Lower lobe of right lung (tissue), 2 donors: ENCODE measurements around the gene SOX15. TPM values are rescaled to one million over a fixed set of nuclear protein-coding genes. Genes with fewer than 3 reads are reported as not detected.

Experiments used
- ATAC-seq, 2 donors: fragments of 200-7000 bp; cut with Tn5 transposase; one replicate each; pipeline ENCODE4 v1.9.1; 2020 to 2022; ENCODE audit warnings: mild to moderate bottlenecking in 2 of 2, moderate library complexity in 2 of 2
- DNase-seq: peaks from one replicate; pipeline ENCODE4 v3.0.0-alpha.2; 2020
- H3K27ac ChIP-seq: fragments of 200-600 bp; one replicate; pipeline ENCODE4 v1.8.0; 2022
- H3K27me3 ChIP-seq: fragments of 200-600 bp; one replicate; pipeline ENCODE4 v1.8.0; 2022; ENCODE audit warnings: low read depth
- H3K36me3 ChIP-seq: fragments of 200-600 bp; one replicate; pipeline ENCODE4 v1.8.0; 2022; ENCODE audit warnings: mild to moderate bottlenecking
- H3K4me1 ChIP-seq: fragments of 200-600 bp; one replicate; pipeline ENCODE4 v1.8.0; 2022
- H3K4me3 ChIP-seq: fragments of 200-600 bp; one replicate; pipeline ENCODE4 v1.8.0; 2022; ENCODE audit warnings: mild to moderate bottlenecking
- H3K9me3 ChIP-seq: fragments of 200-600 bp; one replicate; pipeline ENCODE4 v1.8.0; 2022
- intact Hi-C: fragments of 100-400 bp; cut with DNase I; formaldehyde crosslinking; loops from one replicate; pipeline ENCODE4 v1.11.0; 2022
- total RNA-seq: library from RNA; stranded (reverse); fragmentation: NEBNext Ultra II Directional; extraction: Animal tissue kit (Norgen Biotek cat#: 25700); gene quantifications from one replicate; pipeline ENCODE4 v1.2.1, GENCODE V29; 2021
- TF ChIP-seq, protein P1 (sequence below): fragments of 200-600 bp; IDR thresholded peaks from one replicate; pipeline ENCODE4 v1.8.0; 2022; ENCODE audit warnings: antibody characterized with exemption, mild to moderate bottlenecking
- donor health status: DM: no; HTN: yes; CAD: no; lungs with severe emphysema.

SOX15 gene
- total RNA-seq, 1 donor from 2014 or later, result 0.47 TPM

DNA sequence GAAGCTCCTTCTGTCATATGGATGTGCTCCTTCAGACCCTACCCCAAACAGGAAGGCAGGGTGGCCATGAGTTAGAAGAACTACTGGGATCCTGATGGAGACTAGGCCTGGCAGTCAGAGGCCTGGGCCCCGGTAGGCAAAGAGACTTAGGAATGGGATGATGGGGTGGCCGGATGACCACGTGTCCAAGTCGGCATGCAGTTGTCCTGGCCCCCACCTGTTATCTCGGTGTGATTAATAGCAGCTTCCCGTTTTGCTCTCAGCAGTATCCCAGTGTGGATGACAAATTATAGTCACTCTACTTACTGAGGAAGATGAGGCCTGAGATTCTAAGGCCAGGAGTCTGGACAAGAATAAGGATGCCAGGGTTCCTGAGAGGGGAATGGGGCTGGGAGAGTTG lies 39.5 kb downstream of the SOX15 start:
- DNase-seq (no peak), ATAC-seq (no peak)
- Histone ChIP-seq H3K9me3 (no peaks in the 10 kb centered on the region), H3K4me1 (peaks cover 27% of the 10 kb centered on the region), H3K27ac (no peak overlapping the region), H3K4me3 (peak overlapping the region; percentile 83), H3K27me3 (no peaks in the 10 kb centered on the region), H3K36me3 (peaks cover 8% of the 10 kb centered on the region)
- intact Hi-C loops, result no loop called here
- TF ChIP-seq, protein P1, sequence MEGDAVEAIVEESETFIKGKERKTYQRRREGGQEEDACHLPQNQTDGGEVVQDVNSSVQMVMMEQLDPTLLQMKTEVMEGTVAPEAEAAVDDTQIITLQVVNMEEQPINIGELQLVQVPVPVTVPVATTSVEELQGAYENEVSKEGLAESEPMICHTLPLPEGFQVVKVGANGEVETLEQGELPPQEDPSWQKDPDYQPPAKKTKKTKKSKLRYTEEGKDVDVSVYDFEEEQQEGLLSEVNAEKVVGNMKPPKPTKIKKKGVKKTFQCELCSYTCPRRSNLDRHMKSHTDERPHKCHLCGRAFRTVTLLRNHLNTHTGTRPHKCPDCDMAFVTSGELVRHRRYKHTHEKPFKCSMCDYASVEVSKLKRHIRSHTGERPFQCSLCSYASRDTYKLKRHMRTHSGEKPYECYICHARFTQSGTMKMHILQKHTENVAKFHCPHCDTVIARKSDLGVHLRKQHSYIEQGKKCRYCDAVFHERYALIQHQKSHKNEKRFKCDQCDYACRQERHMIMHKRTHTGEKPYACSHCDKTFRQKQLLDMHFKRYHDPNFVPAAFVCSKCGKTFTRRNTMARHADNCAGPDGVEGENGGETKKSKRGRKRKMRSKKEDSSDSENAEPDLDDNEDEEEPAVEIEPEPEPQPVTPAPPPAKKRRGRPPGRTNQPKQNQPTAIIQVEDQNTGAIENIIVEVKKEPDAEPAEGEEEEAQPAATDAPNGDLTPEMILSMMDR, result no peak

DNA sequence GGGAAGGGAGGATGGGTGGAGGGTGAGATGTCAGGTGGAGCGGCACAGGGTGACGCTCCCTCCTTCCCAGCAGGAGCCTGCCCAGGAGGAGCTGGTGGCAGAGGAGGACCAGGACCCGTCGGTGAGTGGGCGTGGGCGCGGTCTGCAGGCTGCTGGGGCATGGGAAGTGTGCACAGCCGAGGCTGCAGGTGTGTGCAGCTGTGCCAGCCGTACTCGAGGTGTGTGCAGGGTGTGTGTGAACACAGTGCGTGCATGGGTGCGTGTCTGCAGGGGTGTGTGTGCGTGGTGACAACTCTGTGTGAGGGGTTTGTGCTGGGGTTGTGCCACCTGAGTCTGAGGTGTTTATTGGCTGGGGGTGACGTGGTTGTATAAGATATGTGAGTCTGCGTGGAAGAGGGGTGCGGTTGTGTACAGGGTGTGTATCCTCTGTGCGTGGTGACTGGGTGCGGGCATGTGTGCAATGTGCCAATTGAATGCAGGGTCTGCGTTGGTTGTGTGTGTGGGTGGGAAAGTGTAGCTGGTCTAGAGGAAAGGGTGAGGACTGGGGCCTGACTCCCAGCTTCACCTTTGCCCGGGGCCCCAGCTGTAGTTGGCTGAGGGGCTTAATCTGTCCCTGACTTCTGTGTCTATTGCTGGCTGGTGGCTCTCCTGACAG lies 40.4 kb downstream of the SOX15 start:
- Histone ChIP-seq H3K9me3 (no peaks in the 10 kb centered on the region), H3K27ac (peak overlapping the region; percentile 92), H3K4me3 (peak overlapping the region; percentile 83), H3K27me3 (no peaks in the 10 kb centered on the region), H3K4me1 (peaks cover 27% of the 10 kb centered on the region), H3K36me3 (peaks cover 8% of the 10 kb centered on the region)
- ATAC-seq, result peak; percentile 74 to 79
- TF ChIP-seq, protein P1, result peak; percentile 0
- intact Hi-C loops, result no loop called here
- peak; percentile 75 for DNase-seq

DNA sequence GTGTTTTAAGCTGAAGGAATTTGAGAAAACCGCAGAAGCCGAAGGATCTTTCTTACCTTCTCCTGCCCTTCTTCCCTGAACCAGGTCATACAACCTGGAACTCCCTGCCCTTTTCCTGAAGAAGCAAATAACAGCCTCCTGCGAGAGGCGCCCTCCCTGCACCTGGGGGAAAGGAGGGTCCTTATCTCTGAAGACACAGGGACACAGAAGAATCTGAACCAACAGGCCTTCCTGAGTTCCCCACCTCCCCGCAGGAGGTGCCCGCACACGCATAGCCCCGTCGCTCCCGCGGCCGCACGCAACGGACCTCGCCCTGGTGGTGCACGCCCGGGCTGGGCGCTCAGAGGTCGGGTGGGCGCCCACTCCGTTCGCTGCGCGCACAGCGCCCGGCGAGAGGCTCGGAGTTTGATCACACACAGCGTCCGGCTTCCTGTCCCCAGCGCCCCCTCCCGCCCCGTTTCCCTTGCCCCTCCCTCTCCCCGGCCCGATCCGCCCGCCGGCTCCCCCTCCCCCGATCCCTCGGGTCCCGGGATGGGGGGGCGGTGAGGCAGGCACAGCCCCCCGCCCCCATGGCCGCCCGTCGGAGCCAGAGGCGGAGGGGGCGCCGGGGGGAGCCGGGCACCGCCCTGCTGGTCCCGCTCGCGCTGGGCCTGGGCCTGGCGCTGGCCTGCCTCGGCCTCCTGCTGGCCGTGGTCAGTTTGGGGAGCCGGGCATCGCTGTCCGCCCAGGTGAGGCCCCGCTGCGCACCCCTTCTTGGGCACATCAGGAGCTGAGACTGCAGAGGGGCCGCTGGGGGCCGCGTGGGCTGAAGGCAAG lies 41.1 kb downstream of the SOX15 start, which contains the start of gene TNFSF12:
TSS of gene TNFSF12 (plus strand) at position 474 of the 816 bp plus-strand sequence. CDS start at position 570, 96 bp downstream.
- DNase-seq (peak; percentile 84), ATAC-seq (peak; percentile 82 to 87)
- Histone ChIP-seq H3K4me1 (peaks cover 27% of the 10 kb centered on the region), H3K4me3 (peak within 1 kb of the TSS; percentile 83), H3K36me3 (peaks cover 8% of the 10 kb centered on the region), H3K9me3 (no peaks in the 10 kb centered on the region), H3K27ac (peak within 1 kb of the TSS; percentile 92), H3K27me3 (no peaks in the 10 kb centered on the region)
- TF ChIP-seq, protein P1, result peak; percentile 19
- intact Hi-C loops, result no loop called here

DNA sequence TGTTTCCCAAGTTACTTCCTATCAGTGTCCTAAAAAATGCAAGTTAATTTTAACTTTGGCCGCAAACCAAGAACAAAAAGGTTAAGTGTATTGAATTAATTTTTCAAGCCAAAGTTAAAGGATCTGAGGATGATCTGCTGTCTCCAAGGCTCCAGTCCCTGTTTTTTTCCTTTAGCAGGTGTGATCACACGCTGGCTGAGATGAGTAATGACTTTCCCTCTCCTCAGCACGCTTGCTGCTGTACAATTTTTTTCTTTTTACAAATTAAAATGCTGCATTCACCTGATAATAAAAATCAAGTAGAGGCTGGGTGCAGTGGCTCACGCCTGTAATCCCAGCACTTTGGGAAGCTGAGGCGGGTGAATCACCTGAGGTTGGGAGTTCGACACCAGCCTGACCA lies 45.0 kb downstream of the SOX15 start:
- DNase-seq, result no peak
- H3K27ac ChIP-seq, result no peak overlapping the region
- ATAC-seq, result no peak
- TF ChIP-seq, protein P1, result no peak
- H3K4me3 ChIP-seq, result no peak overlapping the region
- intact Hi-C loops, result no loop called here
- no peaks in the 10 kb centered on the region for H3K36me3 ChIP-seq
- no peaks in the 10 kb centered on the region for H3K27me3 ChIP-seq
- peaks cover 11% of the 10 kb centered on the region for H3K4me1 ChIP-seq
- H3K9me3 ChIP-seq, result no peaks in the 10 kb centered on the region

DNA sequence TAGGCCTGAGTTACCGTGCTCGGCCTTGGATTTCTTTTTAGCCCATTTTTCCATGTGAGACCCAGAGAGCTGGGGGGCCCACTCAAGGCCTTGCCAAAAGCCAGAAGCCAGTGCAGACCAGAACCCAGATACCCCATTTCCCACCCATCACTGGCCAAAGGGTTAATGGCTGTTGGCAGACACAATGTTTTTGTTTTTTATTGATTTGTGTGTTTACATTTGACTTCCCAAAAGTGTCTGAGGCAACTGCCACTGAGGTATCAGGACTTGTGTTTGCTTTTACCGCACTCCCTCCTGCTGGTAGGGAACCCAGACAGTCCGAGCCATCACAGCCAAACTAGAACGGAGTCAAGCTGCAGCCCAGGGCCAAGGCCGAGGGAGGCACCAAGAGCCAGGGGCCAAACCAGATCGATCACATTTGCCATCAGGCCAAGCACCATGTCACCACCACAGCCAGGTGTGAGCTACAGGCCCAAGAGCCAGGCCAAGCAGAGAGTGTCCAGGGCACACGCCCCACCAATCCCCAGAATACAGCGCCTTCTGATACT lies 48.7 kb downstream of the SOX15 start:
- Histone ChIP-seq H3K4me3 (no peak overlapping the region), H3K27ac (no peak overlapping the region), H3K9me3 (peaks cover 4% of the 10 kb centered on the region), H3K4me1 (no peaks in the 10 kb centered on the region), H3K27me3 (no peaks in the 10 kb centered on the region), H3K36me3 (no peaks in the 10 kb centered on the region)
- intact Hi-C loops, result no loop called here
- TF ChIP-seq, protein P1, result no peak
- no peak for DNase-seq
- ATAC-seq, result no peak
